Measurements from ENCODE around the gene CSGALNACT2.

GRCh38 chr10:43211431-43212042 lies 73.3 kb downstream of the CSGALNACT2 start:
- TF ChIP-seq CTCF (IDR thresholded peaks at IDR 0.05), result no peak
- no peak for TF ChIP-seq POLR2A (IDR thresholded peaks at IDR 0.05)

Measured in adrenal gland (tissue), 5 donors.